ENCODE data around the gene UNC5C. TPM values are rescaled to one million over a fixed set of nuclear protein-coding genes. Genes with fewer than 3 reads are reported as not detected.

UNC5C gene
- polyA plus RNA-seq, 1 donor (not counting 4 experiments of a cell fraction or from before 2014, with no cell fraction given): not detected

GRCh38 chr4:95536650-95537049, 12.1 kb downstream of the UNC5C start:
- peaks cover 9% of the 10 kb centered on the region for H3K27me3 ChIP-seq (ENCODE audit: control insufficient read depth, extremely low read depth, insufficient read depth, low read length)
- no peaks in the 10 kb centered on the region for H3K79me2 ChIP-seq (ENCODE audit: control insufficient read depth, insufficient read depth, low read length)
- no peaks in the 10 kb centered on the region for H3K9me1 ChIP-seq (ENCODE audit: control insufficient read depth, extremely low read depth, insufficient read depth, low read length)
- TF ChIP-seq CTCF (optimal IDR thresholded peaks at IDR 0.05 in 1 of 3, IDR thresholded peaks at IDR 0.05 in 1 of 3, conservative IDR thresholded peaks at IDR 0.05 in 1 of 3; ENCODE audit: extremely low read depth in 1 of 3, insufficient read depth in 2 of 3, low read length in 3 of 3) (no peak), EZH2 (IDR thresholded peaks at IDR 0.05; ENCODE audit: low read length) (no peak)
- H3K4me3 ChIP-seq (ENCODE audit: control insufficient read depth in 2 of 3, extremely low read depth in 1 of 3, insufficient read depth in 2 of 3, low read depth in 1 of 3, low read length in 3 of 3): no peak overlapping the region
- no peaks in the 10 kb centered on the region for H3K4me1 ChIP-seq (ENCODE audit: control insufficient read depth, extremely low read depth, insufficient read depth, low read length)
- H3K9me3 ChIP-seq (ENCODE audit: control insufficient read depth, low read depth, low read length): no peaks in the 10 kb centered on the region
- H3K4me2 ChIP-seq (ENCODE audit: control insufficient read depth, extremely low read depth, insufficient read depth, low read depth, low read length): no peak overlapping the region
- DNase-seq (ENCODE audit: low read depth, low spot score): no peak
- H3K36me3 ChIP-seq (ENCODE audit: control insufficient read depth in 2 of 2, extremely low read depth in 1 of 2, insufficient read depth in 2 of 2, low read length in 2 of 2): no peaks in the 10 kb centered on the region
- H3K9ac ChIP-seq (ENCODE audit: control insufficient read depth, extremely low read depth, insufficient read depth, low read length): no peak overlapping the region
- no peak for FAIRE-seq
- H3K27ac ChIP-seq (ENCODE audit: control insufficient read depth, insufficient read depth, low read length): no peak overlapping the region
- dilution Hi-C loops (cut with MboI; ENCODE audit: extremely low pct_ligation_motif_present, low sequenced_read_pairs): no loop called here
- no peaks in the 10 kb centered on the region for H4K20me1 ChIP-seq (ENCODE audit: control insufficient read depth, extremely low read depth, insufficient read depth, low read length)
- H2AFZ ChIP-seq (ENCODE audit: control insufficient read depth, low read length): no peak overlapping the region

- FAIRE-seq (no peak), DNase-seq (ENCODE audit: low read depth, low spot score) (no peak)
- no peak overlapping the region for H3K4me3 ChIP-seq (ENCODE audit: control insufficient read depth in 2 of 3, extremely low read depth in 1 of 3, insufficient read depth in 2 of 3, low read depth in 1 of 3, low read length in 3 of 3)
- no peak overlapping the region for H3K4me2 ChIP-seq (ENCODE audit: control insufficient read depth, extremely low read depth, insufficient read depth, low read depth, low read length)
- H3K36me3 ChIP-seq (ENCODE audit: control insufficient read depth in 2 of 2, extremely low read depth in 1 of 2, insufficient read depth in 2 of 2, low read length in 2 of 2): no peaks in the 10 kb centered on the region
- no peak overlapping the region for H3K9ac ChIP-seq (ENCODE audit: control insufficient read depth, extremely low read depth, insufficient read depth, low read length)
- H3K27me3 ChIP-seq (ENCODE audit: control insufficient read depth, extremely low read depth, insufficient read depth, low read length): peaks cover 6% of the 10 kb centered on the region
- H3K79me2 ChIP-seq (ENCODE audit: control insufficient read depth, insufficient read depth, low read length): no peaks in the 10 kb centered on the region
- H3K9me3 ChIP-seq (ENCODE audit: control insufficient read depth, low read depth, low read length): no peaks in the 10 kb centered on the region
- H3K9me1 ChIP-seq (ENCODE audit: control insufficient read depth, extremely low read depth, insufficient read depth, low read length): no peaks in the 10 kb centered on the region
- H2AFZ ChIP-seq (ENCODE audit: control insufficient read depth, low read length): no peak overlapping the region
- H4K20me1 ChIP-seq (ENCODE audit: control insufficient read depth, extremely low read depth, insufficient read depth, low read length): no peaks in the 10 kb centered on the region
- H3K27ac ChIP-seq (ENCODE audit: control insufficient read depth, insufficient read depth, low read length): no peak overlapping the region
- dilution Hi-C loops (cut with MboI; ENCODE audit: extremely low pct_ligation_motif_present, low sequenced_read_pairs): no loop called here
- no peaks in the 10 kb centered on the region for H3K4me1 ChIP-seq (ENCODE audit: control insufficient read depth, extremely low read depth, insufficient read depth, low read length)
- TF ChIP-seq CTCF (optimal IDR thresholded peaks at IDR 0.05 in 1 of 3, IDR thresholded peaks at IDR 0.05 in 1 of 3, conservative IDR thresholded peaks at IDR 0.05 in 1 of 3; ENCODE audit: extremely low read depth in 1 of 3, insufficient read depth in 2 of 3, low read length in 3 of 3) (no peak), EZH2 (IDR thresholded peaks at IDR 0.05; ENCODE audit: low read length) (no peak)
Observed at GRCh38 chr4:95535180-95535579, 13.6 kb downstream of the UNC5C start.

Measured in keratinocyte (primary cell).